ENCODE data around the gene ZBTB7A. TPM values are rescaled to one million over a fixed set of nuclear protein-coding genes. Genes with fewer than 3 reads are reported as not detected.

The ZBTB7A gene
- total and polyA plus RNA-seq, 7 experiments from 2014 or later, result 15.3 to 76.0 (median 49.1) TPM

DNA sequence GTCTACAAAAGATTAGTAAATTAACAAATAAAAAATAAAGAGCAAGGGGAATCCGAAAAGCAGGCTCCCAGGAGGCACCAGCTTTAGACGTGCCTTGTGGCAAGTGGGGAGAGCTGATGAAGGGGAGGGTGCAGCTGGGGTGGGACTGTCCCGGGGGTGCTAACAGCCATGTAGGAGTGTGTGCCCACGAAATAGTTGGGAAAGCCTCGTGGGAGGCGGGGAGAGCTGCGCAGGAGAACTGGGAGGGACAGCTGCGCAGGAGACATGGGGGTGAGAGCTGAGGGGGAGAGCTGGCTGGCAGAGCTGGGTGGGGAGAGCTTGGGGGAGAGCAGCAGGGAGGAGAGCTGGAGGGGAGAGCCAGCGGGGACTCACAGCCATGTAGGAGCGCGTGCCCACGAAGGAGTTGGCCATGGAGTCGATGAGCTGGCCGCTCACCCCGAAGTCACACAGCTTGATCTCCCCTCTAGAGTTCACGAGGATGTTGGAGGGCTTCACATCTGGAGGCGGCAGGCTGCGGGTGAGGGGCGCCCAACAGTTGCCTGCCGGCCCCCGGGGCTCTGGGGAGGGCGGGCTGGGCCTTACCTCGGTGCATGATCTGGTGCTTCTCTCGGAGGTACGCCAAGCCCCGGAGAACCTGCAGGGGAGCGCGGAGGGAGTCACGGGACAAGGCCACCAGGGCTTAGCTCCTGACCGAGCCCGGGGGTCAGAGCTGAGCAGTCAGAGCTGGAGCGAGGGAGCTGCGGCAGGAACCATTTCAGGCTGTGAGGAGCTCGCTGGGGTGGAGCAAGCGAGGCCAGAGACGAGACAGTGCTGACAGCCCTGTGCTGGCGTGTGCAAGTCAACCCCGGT, 34.2 kb upstream of the ZBTB7A start:
- Mint-ChIP-seq H3K4me1 (peaks cover 8 to 25% (median 21%) of the 10 kb centered on the region in 7 donors), H3K27ac (peak overlapping the region in 1 of 9 donors; percentile 38), H3K9me3 (peaks cover 0 to 2% (median 0%) of the 10 kb centered on the region in 11 donors), H3K27me3 (no peaks in the 10 kb centered on the region), H3K36me3 (peaks cover 0 to 17% (median 0%) of the 10 kb centered on the region in 5 donors), H3K4me3 (no peak overlapping the region)
- Histone ChIP-seq H3K4me1 (ENCODE audit: control insufficient read depth in 2 of 2, insufficient read depth in 2 of 2, low read length in 2 of 2) (peaks cover 18 to 22% of the 10 kb centered on the region in 2 donors), H3K27ac (ENCODE audit: low read depth, low read length) (no peak overlapping the region), H3K36me3 (ENCODE audit: control insufficient read depth in 2 of 3, insufficient read depth in 3 of 3, low read length in 3 of 3) (peaks cover 0 to 62% (median 0%) of the 10 kb centered on the region in 3 experiments), H3K4me3 (ENCODE audit: low read length) (no peak overlapping the region), H3K27me3 (ENCODE audit: control insufficient read depth in 2 of 2, insufficient read depth in 2 of 2, low read length in 2 of 2) (no peaks in the 10 kb centered on the region), H3K9me3 (ENCODE audit: control insufficient read depth in 2 of 3, low read length in 3 of 3) (no peaks in the 10 kb centered on the region)
- ChIA-PET CTCF (interaction anchor here (0.9 kb wide), 1 partner anchor 39 kb away, joined by 3 read pairs; no protein-coding TSS in a partner anchor), POLR2A (interaction anchor here (0.7 kb wide), 1 partner anchor 8 kb away, joined by 3 read pairs; no protein-coding TSS in a partner anchor)
- DNase-seq (no peak), ATAC-seq (no peak)
- intact Hi-C loops (cut with micrococcal nuclease), result no loop called here

DNA sequence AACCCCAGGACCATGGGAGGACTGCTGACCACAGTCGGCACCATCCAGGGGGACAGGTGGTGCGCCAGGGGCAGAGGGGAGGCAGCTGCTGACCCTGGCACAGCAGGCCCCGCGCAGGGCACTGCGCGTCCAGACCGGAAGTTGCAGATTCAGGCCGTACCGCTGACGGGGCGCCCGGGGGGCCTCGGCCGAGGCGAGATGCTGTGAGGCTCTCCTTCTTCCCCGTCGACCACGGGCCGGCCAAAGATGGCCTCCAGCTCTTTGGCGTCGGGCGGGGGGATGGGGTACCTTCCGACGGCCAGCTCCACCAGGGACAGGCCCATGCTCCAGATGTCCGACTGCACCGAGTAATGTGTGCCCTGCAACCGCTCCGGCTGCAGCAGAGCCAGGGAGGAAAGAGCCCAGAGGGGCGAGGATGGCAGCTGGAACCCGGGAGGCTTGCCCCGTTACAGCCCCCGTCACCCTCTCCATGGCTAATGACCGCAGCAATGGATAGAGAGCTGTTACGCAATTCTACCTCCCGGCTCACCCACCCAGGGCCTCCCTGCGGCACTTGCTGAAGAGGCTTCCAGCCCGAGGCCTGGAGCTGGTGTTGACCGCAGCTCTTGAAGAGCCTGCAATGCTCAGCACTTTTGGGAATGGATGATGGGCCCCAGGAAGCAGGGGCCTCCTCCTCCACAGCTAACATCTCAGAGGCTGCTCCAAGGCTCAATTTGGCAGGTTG, 32.5 kb upstream of the ZBTB7A start:
- Histone ChIP-seq H3K27ac (ENCODE audit: low read depth, low read length) (no peak overlapping the region), H3K4me3 (ENCODE audit: low read length) (no peak overlapping the region), H3K4me1 (ENCODE audit: control insufficient read depth in 2 of 2, insufficient read depth in 2 of 2, low read length in 2 of 2) (peaks cover 5 to 10% of the 10 kb centered on the region in 2 donors), H3K27me3 (ENCODE audit: control insufficient read depth in 2 of 2, insufficient read depth in 2 of 2, low read length in 2 of 2) (no peaks in the 10 kb centered on the region), H3K9me3 (ENCODE audit: control insufficient read depth in 2 of 3, low read length in 3 of 3) (no peaks in the 10 kb centered on the region), H3K36me3 (ENCODE audit: control insufficient read depth in 2 of 3, insufficient read depth in 3 of 3, low read length in 3 of 3) (peaks cover 0 to 74% (median 0%) of the 10 kb centered on the region in 3 experiments)
- Mint-ChIP-seq H3K36me3 (peaks cover 0 to 9% (median 0%) of the 10 kb centered on the region in 5 donors), H3K27me3 (no peaks in the 10 kb centered on the region), H3K4me3 (no peak overlapping the region), H3K27ac (no peak overlapping the region), H3K4me1 (peaks cover 0 to 9% (median 5%) of the 10 kb centered on the region in 7 donors), H3K9me3 (no peaks in the 10 kb centered on the region)
- CTCF ChIA-PET, result no interaction called here
- POLR2A ChIA-PET, result interaction anchor here (1.1 kb wide), 1 partner anchor 17 kb away, joined by 3 read pairs; no protein-coding TSS in a partner anchor
- DNase-seq (no peak), ATAC-seq (no peak)
- intact Hi-C loops (cut with micrococcal nuclease), result no loop called here

DNA sequence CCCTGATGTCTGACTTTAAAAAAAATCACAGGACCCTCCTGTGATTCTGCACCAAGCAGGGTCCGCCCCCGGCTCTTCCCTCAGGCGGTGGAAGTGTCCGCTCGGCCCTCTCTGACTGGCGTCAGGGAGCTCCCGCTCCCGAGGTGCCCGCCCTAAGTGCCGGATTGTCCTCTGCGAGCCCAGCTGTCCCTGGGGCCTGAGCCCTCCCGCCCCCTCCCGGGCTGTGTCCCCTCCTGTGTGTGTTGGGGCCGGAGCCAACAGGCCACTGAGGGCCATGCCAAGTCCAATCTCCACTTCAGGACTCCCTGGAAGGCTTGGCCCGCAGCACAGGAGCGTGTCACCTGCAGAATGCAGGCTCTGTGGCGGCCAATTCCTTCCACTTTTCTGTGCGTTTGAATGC, 31.8 kb upstream of the ZBTB7A start:
- Mint-ChIP-seq H3K36me3 (peaks cover 0 to 13% (median 0%) of the 10 kb centered on the region in 5 donors), H3K27ac (no peak overlapping the region), H3K27me3 (no peaks in the 10 kb centered on the region), H3K9me3 (no peaks in the 10 kb centered on the region), H3K4me1 (peaks cover 0 to 3% (median 1%) of the 10 kb centered on the region in 7 donors), H3K4me3 (no peak overlapping the region)
- H3K9me3 ChIP-seq (ENCODE audit: control insufficient read depth in 2 of 3, low read length in 3 of 3), result no peaks in the 10 kb centered on the region
- intact Hi-C loops (cut with micrococcal nuclease), result no loop called here
- H3K27me3 ChIP-seq (ENCODE audit: control insufficient read depth in 2 of 2, insufficient read depth in 2 of 2, low read length in 2 of 2), result no peaks in the 10 kb centered on the region
- no peak overlapping the region for H3K4me3 ChIP-seq (ENCODE audit: low read length)
- H3K4me1 ChIP-seq (ENCODE audit: control insufficient read depth in 2 of 2, insufficient read depth in 2 of 2, low read length in 2 of 2), result peaks cover 0 to 2% of the 10 kb centered on the region in 2 donors
- peaks cover 0 to 78% (median 0%) of the 10 kb centered on the region in 3 experiments for H3K36me3 ChIP-seq (ENCODE audit: control insufficient read depth in 2 of 3, insufficient read depth in 3 of 3, low read length in 3 of 3)
- H3K27ac ChIP-seq (ENCODE audit: low read depth, low read length), result no peak overlapping the region
- DNase-seq (no peak), ATAC-seq (no peak)
- POLR2A ChIA-PET, result interaction anchor here (1.1 kb wide), 1 partner anchor 16 kb away, joined by 3 read pairs; no protein-coding TSS in a partner anchor
- CTCF ChIA-PET, result no interaction called here

DNA sequence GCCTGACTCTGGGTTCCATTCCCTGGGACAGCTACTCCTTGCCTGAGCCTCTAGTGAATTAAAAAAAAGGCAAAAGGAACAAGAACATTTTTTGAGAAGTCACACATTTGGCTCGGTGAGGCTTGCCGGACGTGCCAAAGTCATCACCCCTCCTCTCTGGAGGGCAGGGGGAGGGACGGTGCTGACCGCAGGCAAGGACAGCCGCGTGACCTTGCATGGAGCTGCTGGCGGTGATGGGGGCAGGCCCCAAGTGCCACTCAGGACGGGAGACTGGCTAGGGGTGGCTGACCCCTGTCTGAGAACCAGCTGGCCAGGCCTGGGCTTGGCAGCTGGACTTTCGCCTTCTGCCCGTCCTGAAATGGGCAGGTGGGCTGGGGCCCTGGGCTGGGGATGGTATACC, 30.8 kb upstream of the ZBTB7A start:
- intact Hi-C loops (cut with micrococcal nuclease), result no loop called here
- H3K9me3 Mint-ChIP-seq, result no peaks in the 10 kb centered on the region
- Histone ChIP-seq H3K9me3 (ENCODE audit: control insufficient read depth in 2 of 3, low read length in 3 of 3) (no peaks in the 10 kb centered on the region), H3K4me3 (ENCODE audit: low read length) (no peak overlapping the region), H3K27me3 (ENCODE audit: control insufficient read depth in 2 of 2, insufficient read depth in 2 of 2, low read length in 2 of 2) (no peaks in the 10 kb centered on the region), H3K27ac (ENCODE audit: low read depth, low read length) (no peak overlapping the region), H3K36me3 (ENCODE audit: control insufficient read depth in 2 of 3, insufficient read depth in 3 of 3, low read length in 3 of 3) (peaks cover 0 to 68% (median 0%) of the 10 kb centered on the region in 3 experiments), H3K4me1 (ENCODE audit: control insufficient read depth in 2 of 2, insufficient read depth in 2 of 2, low read length in 2 of 2) (no peaks in the 10 kb centered on the region)
- POLR2A ChIA-PET, result interaction anchor here (0.7 kb wide), 1 partner anchor 30 kb away, joined by 4 read pairs; no protein-coding TSS in a partner anchor
- CTCF ChIA-PET, result interaction anchor here (0.7 kb wide), 1 partner anchor 713 kb away, joined by 3 read pairs; no protein-coding TSS in a partner anchor
- H3K36me3 Mint-ChIP-seq, result peaks cover 0 to 14% (median 0%) of the 10 kb centered on the region in 5 donors
- H3K27me3 Mint-ChIP-seq, result no peaks in the 10 kb centered on the region
- H3K27ac Mint-ChIP-seq, result peak overlapping the region in 1 of 9 donors; percentile 36
- DNase-seq, result no peak
- ATAC-seq, result no peak
- no peak overlapping the region for H3K4me3 Mint-ChIP-seq
- H3K4me1 Mint-ChIP-seq, result peaks cover 0 to 4% (median 0%) of the 10 kb centered on the region in 7 donors

DNA sequence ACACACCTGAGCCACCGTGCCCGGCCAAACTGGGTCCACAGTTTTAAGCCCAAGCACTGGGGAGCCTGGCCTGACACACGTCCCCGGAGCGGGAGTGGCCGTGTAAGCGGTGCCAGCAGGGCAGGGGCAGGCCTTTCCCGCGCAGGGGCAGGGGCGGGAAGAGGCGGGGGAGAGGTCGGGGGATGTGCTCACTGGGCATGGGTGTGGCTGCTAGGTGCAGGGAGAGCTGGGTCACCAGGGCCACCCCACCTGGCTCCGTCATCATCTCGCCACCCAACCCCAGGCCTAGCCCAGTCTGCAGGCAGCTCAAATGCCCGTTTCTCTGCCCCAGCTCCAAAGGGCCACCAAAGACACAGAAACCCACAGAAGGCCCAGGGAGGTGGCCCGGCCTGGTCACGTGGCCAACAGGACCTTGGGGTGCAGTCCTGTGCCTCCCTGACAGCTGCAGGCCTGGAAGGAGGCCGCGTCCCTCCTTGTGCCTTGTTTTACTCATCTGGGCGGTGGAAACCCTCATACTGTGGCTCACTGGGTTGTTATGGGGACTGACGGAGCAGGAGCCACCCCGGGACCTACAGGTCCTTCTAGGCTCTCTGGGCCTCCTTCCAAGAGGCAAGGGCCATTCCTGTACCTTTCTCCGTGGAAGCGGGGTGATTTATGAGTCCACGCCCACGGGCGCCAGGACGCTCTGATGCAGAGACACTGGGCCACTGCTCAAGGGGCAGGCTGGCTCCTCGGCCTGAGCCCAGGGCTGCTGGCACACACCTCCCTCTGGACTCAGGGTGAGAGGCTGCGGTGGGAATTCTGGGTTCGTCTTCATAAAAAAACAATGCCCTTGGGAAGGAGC, 29.6 kb upstream of the ZBTB7A start:
- peaks cover 0 to 14% (median 0%) of the 10 kb centered on the region in 5 donors for H3K36me3 Mint-ChIP-seq
- ATAC-seq (no peak), DNase-seq (no peak)
- Histone ChIP-seq H3K4me3 (ENCODE audit: low read length) (no peak overlapping the region), H3K9me3 (ENCODE audit: control insufficient read depth in 2 of 3, low read length in 3 of 3) (no peaks in the 10 kb centered on the region), H3K36me3 (ENCODE audit: control insufficient read depth in 2 of 3, insufficient read depth in 3 of 3, low read length in 3 of 3) (peaks cover 0 to 56% (median 0%) of the 10 kb centered on the region in 3 experiments), H3K27ac (ENCODE audit: low read depth, low read length) (no peak overlapping the region), H3K4me1 (ENCODE audit: control insufficient read depth in 2 of 2, insufficient read depth in 2 of 2, low read length in 2 of 2) (no peaks in the 10 kb centered on the region), H3K27me3 (ENCODE audit: control insufficient read depth in 2 of 2, insufficient read depth in 2 of 2, low read length in 2 of 2) (no peaks in the 10 kb centered on the region)
- no peaks in the 10 kb centered on the region for H3K9me3 Mint-ChIP-seq
- no peak overlapping the region for H3K4me3 Mint-ChIP-seq
- H3K27me3 Mint-ChIP-seq, result no peaks in the 10 kb centered on the region
- POLR2A ChIA-PET, result interaction anchor here (1.2 kb wide), 1 partner anchor 8 kb away, joined by 3 read pairs; no protein-coding TSS in a partner anchor
- peaks cover 0 to 4% (median 0%) of the 10 kb centered on the region in 7 donors for H3K4me1 Mint-ChIP-seq
- intact Hi-C loops (cut with micrococcal nuclease), result no loop called here
- CTCF ChIA-PET, result interaction anchor here (0.8 kb wide), 1 partner anchor 11 kb away, joined by 4 read pairs; no protein-coding TSS in a partner anchor
- H3K27ac Mint-ChIP-seq, result peak overlapping the region in 1 of 9 donors; percentile 46

DNA sequence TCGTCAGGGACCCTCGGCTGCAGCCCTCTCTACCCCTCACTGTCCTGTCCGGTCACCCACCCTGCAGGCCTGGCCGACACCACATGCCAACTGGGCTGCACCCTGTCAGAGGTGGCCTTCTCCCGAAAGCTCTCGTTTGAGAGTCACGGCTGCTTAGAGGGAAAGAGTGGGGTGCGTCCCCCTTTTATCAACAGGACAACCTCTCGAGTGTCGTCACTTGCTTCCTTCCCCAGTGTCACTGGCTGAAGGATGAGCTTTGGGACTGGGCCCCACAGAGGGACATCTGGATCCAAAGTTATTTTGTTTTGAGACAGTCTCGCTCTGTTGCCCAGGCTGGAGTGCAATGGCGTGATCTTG, 28.8 kb upstream of the ZBTB7A start:
- no peaks in the 10 kb centered on the region for H3K27me3 ChIP-seq (ENCODE audit: control insufficient read depth in 2 of 2, insufficient read depth in 2 of 2, low read length in 2 of 2)
- H3K4me1 ChIP-seq (ENCODE audit: control insufficient read depth in 2 of 2, insufficient read depth in 2 of 2, low read length in 2 of 2), result no peaks in the 10 kb centered on the region
- Mint-ChIP-seq H3K4me1 (peaks cover 0 to 4% (median 0%) of the 10 kb centered on the region in 7 donors), H3K36me3 (peaks cover 0 to 12% (median 0%) of the 10 kb centered on the region in 5 donors), H3K27ac (no peak overlapping the region), H3K4me3 (no peak overlapping the region), H3K27me3 (no peaks in the 10 kb centered on the region), H3K9me3 (no peaks in the 10 kb centered on the region)
- peaks cover 0 to 50% (median 0%) of the 10 kb centered on the region in 3 experiments for H3K36me3 ChIP-seq (ENCODE audit: control insufficient read depth in 2 of 3, insufficient read depth in 3 of 3, low read length in 3 of 3)
- no peak overlapping the region for H3K27ac ChIP-seq (ENCODE audit: low read depth, low read length)
- DNase-seq, result no peak
- no peaks in the 10 kb centered on the region for H3K9me3 ChIP-seq (ENCODE audit: control insufficient read depth in 2 of 3, low read length in 3 of 3)
- no peak for ATAC-seq
- H3K4me3 ChIP-seq (ENCODE audit: low read length), result no peak overlapping the region
- ChIA-PET CTCF (interaction anchor here (0.8 kb wide), 1 partner anchor 8 kb away, joined by 3 read pairs; no protein-coding TSS in a partner anchor), POLR2A (interaction anchor here (0.6 to 1.2 kb wide), 4 partner anchors 8 to 19 kb away, joined by 3 to 4 read pairs (median 3); no protein-coding TSS in a partner anchor)
- intact Hi-C loops (cut with micrococcal nuclease), result no loop called here

Measured in naive thymus-derived CD4-positive, alpha-beta T cell (primary cell).